Chondrocyte (in vitro differentiated cells): ENCODE measurements around the gene RABL6. TPM values are rescaled to one million over a fixed set of nuclear protein-coding genes. Genes with fewer than 3 reads are reported as not detected.

Experiments
- DNase-seq: peaks from one replicate; pipeline ENCODE4 v3.0.0; 2021; ENCODE audit warnings: mixed read lengths, low spot score
- H3K27ac Mint-ChIP-seq: one replicate; pipeline ENCODE4 v1.8.0; 2021; ENCODE audit warnings: mild to moderate bottlenecking, moderate library complexity, mixed read lengths; ENCODE audit not compliant: unreplicated experiment
- H3K27me3 Mint-ChIP-seq: 2 replicates; pipeline ENCODE4 v1.8.0; 2021; ENCODE audit warnings: low read depth, mixed read lengths
- H3K36me3 Mint-ChIP-seq: 2 replicates; pipeline ENCODE4 v1.8.0; 2021; ENCODE audit warnings: low read depth, mixed read lengths
- H3K4me1 Mint-ChIP-seq: 2 replicates; pipeline ENCODE4 v1.8.0; 2021; ENCODE audit warnings: low read depth, mild to moderate bottlenecking, mixed read lengths
- H3K4me3 Mint-ChIP-seq: one replicate; pipeline ENCODE4 v1.8.0; 2021; ENCODE audit warnings: mild to moderate bottlenecking, moderate library complexity, mixed read lengths; ENCODE audit not compliant: unreplicated experiment
- H3K9me3 Mint-ChIP-seq: 2 replicates; pipeline ENCODE4 v1.8.0; 2021; ENCODE audit warnings: low read depth, mixed read lengths
- total RNA-seq: library from RNA; stranded (reverse); gene quantifications from 3 replicates; pipeline ENCODE4 v1.2.1, GENCODE V29; 2021
- TF ChIP-seq, protein P1 (sequence below): fragments of 200-600 bp; sonication (generic); IDR thresholded peaks from 2 replicates; pipeline ENCODE4 v1.5.0; 2021; ENCODE audit warnings: antibody characterized with exemption, mild to moderate bottlenecking, moderate library complexity

RABL6 gene
- total RNA-seq, 1 donor from 2014 or later: 61.5 TPM

- Mint-ChIP-seq H3K4me1 (peaks cover 31% of the 10 kb centered on the region), H3K27me3 (peaks cover 17% of the 10 kb centered on the region), H3K9me3 (no peaks in the 10 kb centered on the region), H3K4me3 (no peak overlapping the region), H3K27ac (no peak overlapping the region), H3K36me3 (peaks cover 5% of the 10 kb centered on the region)
- TF ChIP-seq, protein P1, sequence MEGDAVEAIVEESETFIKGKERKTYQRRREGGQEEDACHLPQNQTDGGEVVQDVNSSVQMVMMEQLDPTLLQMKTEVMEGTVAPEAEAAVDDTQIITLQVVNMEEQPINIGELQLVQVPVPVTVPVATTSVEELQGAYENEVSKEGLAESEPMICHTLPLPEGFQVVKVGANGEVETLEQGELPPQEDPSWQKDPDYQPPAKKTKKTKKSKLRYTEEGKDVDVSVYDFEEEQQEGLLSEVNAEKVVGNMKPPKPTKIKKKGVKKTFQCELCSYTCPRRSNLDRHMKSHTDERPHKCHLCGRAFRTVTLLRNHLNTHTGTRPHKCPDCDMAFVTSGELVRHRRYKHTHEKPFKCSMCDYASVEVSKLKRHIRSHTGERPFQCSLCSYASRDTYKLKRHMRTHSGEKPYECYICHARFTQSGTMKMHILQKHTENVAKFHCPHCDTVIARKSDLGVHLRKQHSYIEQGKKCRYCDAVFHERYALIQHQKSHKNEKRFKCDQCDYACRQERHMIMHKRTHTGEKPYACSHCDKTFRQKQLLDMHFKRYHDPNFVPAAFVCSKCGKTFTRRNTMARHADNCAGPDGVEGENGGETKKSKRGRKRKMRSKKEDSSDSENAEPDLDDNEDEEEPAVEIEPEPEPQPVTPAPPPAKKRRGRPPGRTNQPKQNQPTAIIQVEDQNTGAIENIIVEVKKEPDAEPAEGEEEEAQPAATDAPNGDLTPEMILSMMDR: no peak
- DNase-seq: peak; percentile 90
Measured at GRCh38 chr9:136804509-136805206, 3.1 kb upstream of the RABL6 start.

DNA sequence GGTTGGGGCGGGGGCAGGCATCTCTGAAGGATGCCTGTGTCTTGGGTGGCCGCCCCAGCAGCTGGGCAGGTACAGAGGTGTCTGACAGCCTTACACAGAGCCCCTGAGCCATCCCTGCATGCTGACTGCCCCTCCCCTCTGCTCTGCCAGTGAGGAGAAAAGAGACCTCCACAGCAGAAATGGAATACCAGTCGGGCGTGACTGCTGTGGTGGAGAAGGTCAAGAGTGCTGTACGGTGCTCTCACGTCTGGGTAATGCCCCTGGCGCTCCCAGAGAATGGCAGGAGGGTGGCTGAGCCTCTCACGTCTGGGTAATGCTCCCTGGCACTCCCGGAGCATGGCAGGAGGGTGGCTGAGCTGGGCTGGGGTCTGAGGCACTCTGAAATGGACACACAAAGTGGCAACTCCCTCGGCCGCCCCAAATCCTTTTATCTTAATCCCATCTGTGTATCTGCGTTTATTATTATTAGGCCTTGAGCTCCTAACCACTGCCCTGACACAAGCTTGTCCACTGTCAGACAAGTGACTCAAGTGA, 2.5 kb upstream of the RABL6 start:
- Mint-ChIP-seq H3K4me3 (no peak overlapping the region), H3K27ac (no peak overlapping the region), H3K27me3 (peaks cover 17% of the 10 kb centered on the region), H3K9me3 (no peaks in the 10 kb centered on the region), H3K36me3 (peaks cover 7% of the 10 kb centered on the region), H3K4me1 (peaks cover 34% of the 10 kb centered on the region)
- TF ChIP-seq, protein P1: no peak
- DNase-seq: peak; percentile 84

- peaks cover 30% of the 10 kb centered on the region for H3K4me1 Mint-ChIP-seq
- H3K27ac Mint-ChIP-seq: no peak overlapping the region
- H3K4me3 Mint-ChIP-seq: peak overlapping the region; percentile 83
- TF ChIP-seq, protein P1: no peak
- peaks cover 13% of the 10 kb centered on the region for H3K27me3 Mint-ChIP-seq
- peaks cover 8% of the 10 kb centered on the region for H3K36me3 Mint-ChIP-seq
- peak; percentile 72 for DNase-seq
- H3K9me3 Mint-ChIP-seq: no peaks in the 10 kb centered on the region
Measured at GRCh38 chr9:136806067-136806466, 1.7 kb upstream of the RABL6 start.

- H3K36me3 Mint-ChIP-seq: peaks cover 9% of the 10 kb centered on the region
- peaks cover 29% of the 10 kb centered on the region for H3K4me1 Mint-ChIP-seq
- DNase-seq: peak; percentile 75
- TF ChIP-seq, protein P1: no peak
- no peak overlapping the region for H3K27ac Mint-ChIP-seq
- H3K27me3 Mint-ChIP-seq: peaks cover 11% of the 10 kb centered on the region
- no peaks in the 10 kb centered on the region for H3K9me3 Mint-ChIP-seq
- peak overlapping the region; percentile 83 for H3K4me3 Mint-ChIP-seq
Measured at GRCh38 chr9:136806631-136807201, 1.0 kb upstream of the RABL6 start.

- Mint-ChIP-seq H3K27ac (peak overlapping the region; percentile 79), H3K4me3 (peak overlapping the region; percentile 80), H3K4me1 (peaks cover 29% of the 10 kb centered on the region), H3K9me3 (no peaks in the 10 kb centered on the region), H3K36me3 (peaks cover 11% of the 10 kb centered on the region), H3K27me3 (peaks cover 5% of the 10 kb centered on the region)
- DNase-seq: no peak
- TF ChIP-seq, protein P1: peak; percentile 16
Measured at GRCh38 chr9:136808075-136808805, 492 bp downstream of the RABL6 start.
